HG03025 (cell line): Measurements from ENCODE around the gene LENG8.
"Not testable (repeated sequence)": the region's sequence is repeated elsewhere in the genome, so short reads cannot be mapped to it uniquely, and the experiment has no call there.

Source experiments
- ATAC-seq: cut with Tn5 transposase; IDR thresholded peaks from one replicate; pipeline ENCODE4 v1.9.1; 2021; ENCODE audit warnings: mild to moderate bottlenecking, moderate library complexity; ENCODE audit not compliant: unreplicated experiment, low FRiP score

Gene LENG8

GRCh38 chr19:54508487-54508886, 59.5 kb downstream of the LENG8 start:
- not testable (repeated sequence) for ATAC-seq

GRCh38 chr19:54509200-54509940, 60.4 kb downstream of the LENG8 start:
- ATAC-seq: not testable (repeated sequence)
